Muscle layer of duodenum (tissue), 2 donors: ENCODE measurements around the gene ABCC3.

Source experiments
- H3K27ac ChIP-seq: one replicate; pipeline ENCODE4 v1.7.0; 2013; ENCODE audit warnings: mild to moderate bottlenecking, low read length
- H3K27me3 ChIP-seq: one replicate; pipeline ENCODE4 v1.7.0; 2013; ENCODE audit warnings: low read depth, mild to moderate bottlenecking, control low read depth, low read length
- H3K36me3 ChIP-seq, 2 donors: one replicate each; pipeline ENCODE4 v1.7.0; 2013; ENCODE audit warnings: low read length in 2 of 2, control low read depth in 1 of 2, mild to moderate bottlenecking in 1 of 2; ENCODE audit not compliant: insufficient read depth in 2 of 2, control insufficient read depth in 1 of 2
- H3K4me1 ChIP-seq, 2 donors: one replicate each; pipeline ENCODE4 v1.7.0; 2013; ENCODE audit warnings: low read length in 2 of 2, mild to moderate bottlenecking in 2 of 2, control low read depth in 1 of 2, moderate library complexity in 1 of 2; ENCODE audit not compliant: insufficient read depth in 2 of 2, control insufficient read depth in 1 of 2
- H3K4me3 ChIP-seq, 2 donors: one replicate each; pipeline ENCODE4 v1.7.0; 2013; ENCODE audit warnings: low read length in 2 of 2, low read depth in 1 of 2, mild to moderate bottlenecking in 1 of 2
- H3K9me3 ChIP-seq, 2 donors: one replicate each; pipeline ENCODE4 v1.7.0; 2013; ENCODE audit warnings: low read length in 2 of 2, control low read depth in 1 of 2, mild to moderate bottlenecking in 1 of 2; ENCODE audit not compliant: control insufficient read depth in 1 of 2
- donor health status: healthy.

ABCC3 gene

DNA sequence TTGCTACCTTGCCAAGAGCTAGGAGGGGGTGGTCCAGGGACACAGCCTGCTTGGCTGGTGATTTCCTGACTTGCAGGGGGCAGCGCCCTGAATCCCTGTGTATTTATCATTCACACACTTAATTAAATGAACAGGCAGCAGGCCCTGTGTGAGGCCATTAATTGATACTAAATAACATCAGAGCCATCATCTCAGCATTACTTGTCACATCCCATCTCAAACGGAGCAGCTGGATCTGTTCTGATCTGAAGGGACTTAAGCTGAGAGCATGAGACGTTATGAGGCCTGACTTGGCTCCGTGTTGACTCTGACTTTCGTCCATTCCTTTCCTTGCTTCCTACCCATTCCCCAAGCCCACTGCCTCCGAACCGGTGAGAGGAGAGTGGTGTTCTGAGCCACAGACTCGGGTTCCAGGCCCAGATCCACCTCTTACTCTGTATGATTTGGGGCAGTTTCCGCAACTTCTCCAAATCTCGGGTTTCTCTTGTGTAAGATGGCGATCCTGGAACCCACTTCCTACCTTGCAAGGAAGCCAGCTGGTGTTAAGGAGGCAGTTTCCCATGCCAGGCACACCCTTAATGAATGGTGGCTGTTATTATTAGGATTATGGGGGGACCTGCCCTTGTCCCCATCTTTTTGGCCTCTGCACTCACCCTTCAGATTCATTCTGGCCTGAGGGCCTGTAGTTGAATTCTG is 40.4 kb upstream of the ABCC3 start:
- Histone ChIP-seq H3K4me3 (no peak overlapping the region), H3K36me3 (no peaks in the 10 kb centered on the region), H3K4me1 (peaks cover 4 to 15% of the 10 kb centered on the region in 2 donors), H3K27me3 (no peaks in the 10 kb centered on the region), H3K9me3 (no peaks in the 10 kb centered on the region), H3K27ac (no peak overlapping the region)

DNA sequence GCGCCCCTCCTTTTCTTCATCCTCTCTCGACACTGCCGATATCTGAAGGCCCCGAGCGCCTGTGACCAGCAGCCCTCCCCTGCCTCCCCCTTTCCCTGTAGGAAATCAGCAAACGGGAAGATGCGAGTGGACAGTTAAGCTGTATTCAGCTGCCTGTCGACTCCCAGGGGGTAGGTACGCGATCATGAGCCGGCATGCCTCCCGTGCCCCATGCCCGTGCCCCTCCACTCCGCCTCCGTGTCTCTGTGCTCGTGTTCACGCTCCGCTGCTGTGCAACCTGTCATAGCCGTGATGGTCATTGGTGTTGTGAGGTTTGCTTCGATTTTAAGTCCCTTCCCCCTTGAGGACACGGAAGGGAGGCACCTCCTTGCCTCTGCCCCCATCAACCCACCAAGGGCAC is 39.8 kb upstream of the ABCC3 start:
- H3K9me3 ChIP-seq, result no peaks in the 10 kb centered on the region
- H3K27ac ChIP-seq, result no peak overlapping the region
- H3K27me3 ChIP-seq, result no peaks in the 10 kb centered on the region
- no peaks in the 10 kb centered on the region for H3K36me3 ChIP-seq
- peaks cover 0 to 9% of the 10 kb centered on the region in 2 donors for H3K4me1 ChIP-seq
- no peak overlapping the region for H3K4me3 ChIP-seq

DNA sequence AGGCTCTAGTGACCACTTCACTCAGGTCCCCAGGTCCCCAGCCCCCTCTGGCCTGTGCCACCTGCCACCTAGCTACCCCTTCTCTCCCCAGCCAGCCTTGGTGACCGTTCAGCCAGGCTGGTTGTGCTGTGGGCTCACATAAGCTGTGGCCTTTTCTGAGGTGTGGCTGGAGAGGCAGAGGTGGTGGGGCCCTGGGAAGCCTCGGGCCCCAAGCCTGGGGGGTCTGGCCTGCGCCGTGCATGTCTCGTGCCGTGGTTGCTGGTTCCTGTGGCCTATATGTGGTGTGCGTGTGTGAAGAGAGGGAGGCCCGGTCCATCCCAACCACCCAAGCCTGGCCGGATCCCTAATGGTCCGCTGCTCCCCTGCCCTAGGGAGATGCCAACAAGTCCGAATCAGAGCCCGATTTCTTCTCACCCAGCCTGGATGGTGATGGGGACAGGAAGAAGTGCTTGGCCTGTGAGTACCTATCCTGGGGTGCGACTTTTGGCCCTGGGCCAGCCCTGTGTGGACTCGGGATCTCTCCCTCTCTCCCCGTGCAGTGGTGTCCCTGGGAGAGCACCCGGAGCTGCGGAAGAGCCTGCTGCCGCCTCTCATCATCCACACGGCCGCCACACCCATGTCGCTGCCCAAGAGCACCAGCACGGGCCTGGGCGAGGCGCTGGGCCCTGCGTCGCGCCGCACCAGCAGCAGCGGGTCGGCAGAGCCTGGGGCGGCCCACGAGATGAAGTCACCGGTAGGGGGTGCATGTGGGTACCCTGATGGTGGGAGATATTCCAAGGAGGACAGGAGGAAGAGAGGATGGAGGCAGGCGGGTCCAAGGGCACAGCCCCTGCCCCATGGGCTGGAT is 38.3 kb upstream of the ABCC3 start:
- no peaks in the 10 kb centered on the region for H3K27me3 ChIP-seq
- no peak overlapping the region for H3K4me3 ChIP-seq
- H3K27ac ChIP-seq, result no peak overlapping the region
- no peaks in the 10 kb centered on the region for H3K9me3 ChIP-seq
- no peaks in the 10 kb centered on the region for H3K36me3 ChIP-seq
- H3K4me1 ChIP-seq, result no peaks in the 10 kb centered on the region

DNA sequence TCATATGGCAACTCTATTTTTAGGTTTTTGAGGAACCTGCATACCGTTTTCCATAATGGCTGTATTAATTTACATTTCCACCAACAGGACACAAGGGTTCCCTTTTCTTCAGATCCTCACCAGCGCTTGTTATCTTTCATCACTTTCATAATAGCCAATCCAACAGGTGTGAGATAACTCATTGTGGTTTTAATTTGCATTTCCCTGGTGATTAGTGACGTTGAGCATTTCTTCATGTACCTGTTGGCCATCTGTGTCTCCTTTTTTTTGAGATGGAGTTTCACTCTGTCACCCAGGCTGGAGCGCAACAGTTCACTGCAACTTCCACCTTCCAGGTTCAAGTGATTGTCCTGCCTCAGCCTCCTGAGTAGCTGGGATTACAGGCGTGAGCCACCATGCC is 36.2 kb upstream of the ABCC3 start:
- H3K27me3 ChIP-seq, result no peaks in the 10 kb centered on the region
- H3K4me3 ChIP-seq, result no peak overlapping the region
- H3K36me3 ChIP-seq, result no peaks in the 10 kb centered on the region
- H3K9me3 ChIP-seq, result no peaks in the 10 kb centered on the region
- no peak overlapping the region for H3K27ac ChIP-seq
- H3K4me1 ChIP-seq, result no peaks in the 10 kb centered on the region

DNA sequence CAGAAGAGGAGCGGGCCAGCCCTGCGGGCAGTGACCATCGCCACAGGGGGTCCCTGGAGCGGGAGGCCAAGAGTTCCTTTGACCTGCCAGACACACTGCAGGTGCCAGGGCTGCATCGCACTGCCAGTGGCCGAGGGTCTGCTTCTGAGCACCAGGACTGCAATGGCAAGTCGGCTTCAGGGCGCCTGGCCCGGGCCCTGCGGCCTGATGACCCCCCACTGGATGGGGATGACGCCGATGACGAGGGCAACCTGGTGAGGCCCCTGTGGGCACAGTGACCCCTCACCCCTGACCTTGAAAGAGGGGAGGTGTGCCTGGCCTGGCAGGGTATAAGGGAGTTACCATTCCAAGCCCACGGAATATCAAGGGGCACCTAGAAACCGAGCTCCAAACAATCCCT is 35.1 kb upstream of the ABCC3 start:
- no peaks in the 10 kb centered on the region for H3K36me3 ChIP-seq
- H3K27ac ChIP-seq, result no peak overlapping the region
- H3K4me1 ChIP-seq, result peaks cover 0 to 8% of the 10 kb centered on the region in 2 donors
- no peaks in the 10 kb centered on the region for H3K27me3 ChIP-seq
- no peaks in the 10 kb centered on the region for H3K9me3 ChIP-seq
- H3K4me3 ChIP-seq, result no peak overlapping the region

DNA sequence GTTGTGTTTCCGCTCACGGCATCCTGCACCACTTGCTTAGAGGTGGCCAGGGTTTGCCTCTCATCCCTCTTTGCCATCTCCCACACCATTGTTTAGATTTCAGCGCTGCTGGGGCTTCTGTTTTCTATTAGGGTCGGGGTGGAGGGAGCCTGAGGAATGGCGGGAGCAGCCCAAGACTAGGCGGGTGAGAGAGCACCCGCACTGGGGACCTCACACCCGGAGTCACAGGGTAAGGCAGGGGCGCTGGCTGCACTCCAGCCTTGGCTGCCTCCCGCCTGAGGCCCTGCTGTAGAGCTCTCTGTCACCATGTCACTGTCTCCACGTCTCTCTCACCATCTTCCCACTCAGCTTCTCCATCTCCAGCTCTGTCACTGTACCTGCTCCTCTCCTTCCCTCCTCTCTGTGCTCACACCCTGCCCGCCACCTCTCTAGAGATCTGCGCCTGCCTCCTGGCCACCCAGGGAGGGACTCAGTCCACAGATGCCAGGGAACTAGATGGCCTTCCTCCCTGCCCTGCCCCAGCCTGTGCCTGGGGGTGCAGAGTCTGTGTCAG is 32.8 kb upstream of the ABCC3 start:
- Histone ChIP-seq H3K36me3 (no peaks in the 10 kb centered on the region), H3K9me3 (no peaks in the 10 kb centered on the region)

DNA sequence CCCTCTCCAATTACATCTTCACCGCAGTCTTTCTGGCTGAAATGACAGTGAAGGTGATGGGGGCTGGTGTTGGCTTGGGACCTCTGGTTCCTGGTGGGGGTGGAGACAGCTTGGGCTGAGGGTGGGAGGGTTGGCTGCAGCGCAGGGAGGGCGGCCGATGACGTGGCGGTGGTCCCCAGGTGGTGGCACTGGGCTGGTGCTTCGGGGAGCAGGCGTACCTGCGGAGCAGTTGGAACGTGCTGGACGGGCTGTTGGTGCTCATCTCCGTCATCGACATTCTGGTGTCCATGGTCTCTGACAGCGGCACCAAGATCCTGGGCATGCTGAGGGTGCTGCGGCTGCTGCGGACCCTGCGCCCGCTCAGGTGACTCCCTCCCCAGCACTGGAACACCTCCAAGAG is 31.8 kb upstream of the ABCC3 start:
- no peaks in the 10 kb centered on the region for H3K36me3 ChIP-seq
- no peak overlapping the region for H3K4me3 ChIP-seq
- H3K27ac ChIP-seq, result no peak overlapping the region
- no peaks in the 10 kb centered on the region for H3K27me3 ChIP-seq
- H3K9me3 ChIP-seq, result no peaks in the 10 kb centered on the region
- H3K4me1 ChIP-seq, result peaks cover 4 to 12% of the 10 kb centered on the region in 2 donors

More for the DNA sequence above, 32.8 kb upstream of the ABCC3 start:
- H3K4me3 ChIP-seq, result no peak overlapping the region
- no peaks in the 10 kb centered on the region for H3K27me3 ChIP-seq
- peaks cover 4 to 12% of the 10 kb centered on the region in 2 donors for H3K4me1 ChIP-seq
- H3K27ac ChIP-seq, result no peak overlapping the region

DNA sequence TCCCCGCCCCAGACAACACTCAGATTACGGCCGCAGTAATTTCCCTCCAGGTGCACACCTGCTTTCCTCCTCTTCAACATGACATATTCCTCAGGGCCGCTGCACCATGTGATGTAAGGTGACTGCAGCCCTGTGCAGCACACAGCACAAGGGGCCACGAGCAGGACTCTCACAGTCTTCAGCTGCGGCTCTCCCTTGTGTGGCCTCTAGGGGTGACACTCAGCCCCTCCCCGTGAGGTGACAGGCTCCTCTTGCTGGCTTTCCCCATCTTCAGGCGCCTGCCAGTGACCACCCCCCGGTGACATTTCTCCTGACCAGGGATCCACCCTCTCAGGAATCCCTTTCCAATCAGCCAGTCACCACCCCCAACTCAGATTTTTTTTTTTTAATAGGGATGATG is 31.3 kb upstream of the ABCC3 start:
- Histone ChIP-seq H3K36me3 (no peaks in the 10 kb centered on the region), H3K4me1 (peaks cover 4 to 12% of the 10 kb centered on the region in 2 donors), H3K4me3 (no peak overlapping the region), H3K9me3 (no peaks in the 10 kb centered on the region), H3K27ac (no peak overlapping the region), H3K27me3 (no peaks in the 10 kb centered on the region)

DNA sequence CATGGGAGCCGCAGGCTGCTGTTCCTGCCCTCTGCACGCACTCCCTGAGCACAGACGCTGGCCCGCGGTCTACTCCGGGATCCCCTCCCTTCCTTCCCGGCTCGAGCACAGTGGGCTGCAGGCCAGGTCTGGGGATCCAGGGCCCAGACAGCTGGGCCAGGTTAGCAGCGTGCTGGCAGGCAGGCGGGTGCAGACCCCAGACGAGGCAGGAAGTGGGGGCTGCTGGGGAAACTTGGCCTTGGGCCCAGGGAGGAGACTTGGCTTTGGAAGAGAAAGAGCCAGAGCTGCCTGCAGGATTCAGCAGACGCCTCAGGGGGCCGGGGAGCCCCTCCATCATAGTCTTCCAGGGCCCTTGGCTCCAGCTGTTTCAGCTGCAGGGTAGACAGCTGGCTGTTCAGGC is 30.2 kb upstream of the ABCC3 start:
- H3K36me3 ChIP-seq, result no peaks in the 10 kb centered on the region
- H3K27ac ChIP-seq, result no peak overlapping the region
- H3K9me3 ChIP-seq, result no peaks in the 10 kb centered on the region
- no peaks in the 10 kb centered on the region for H3K27me3 ChIP-seq
- H3K4me3 ChIP-seq, result no peak overlapping the region
- H3K4me1 ChIP-seq, result peaks cover 4 to 12% of the 10 kb centered on the region in 2 donors

DNA sequence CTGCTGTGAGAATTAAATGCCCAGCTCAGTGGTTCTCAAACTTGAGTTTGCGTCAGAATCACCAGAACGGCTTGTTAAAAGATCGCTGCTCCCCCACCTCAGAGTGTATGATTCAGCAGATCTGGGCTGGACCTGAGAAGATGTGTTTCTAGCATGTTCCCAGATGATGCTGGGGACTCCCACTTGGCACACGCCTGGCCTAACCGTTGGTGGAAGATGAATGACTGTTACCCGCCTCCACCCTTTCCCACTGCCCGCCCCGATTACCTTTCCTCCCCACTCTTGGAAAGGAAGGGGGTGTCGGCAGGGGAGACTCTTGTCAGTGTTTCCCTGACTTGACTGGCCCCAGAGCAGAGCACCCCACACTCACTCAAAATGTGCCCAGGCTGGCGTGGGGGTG is 29.3 kb upstream of the ABCC3 start:
- Histone ChIP-seq H3K27ac (no peak overlapping the region), H3K36me3 (no peaks in the 10 kb centered on the region), H3K27me3 (no peaks in the 10 kb centered on the region), H3K9me3 (no peaks in the 10 kb centered on the region), H3K4me1 (peaks cover 4 to 12% of the 10 kb centered on the region in 2 donors), H3K4me3 (no peak overlapping the region)

DNA sequence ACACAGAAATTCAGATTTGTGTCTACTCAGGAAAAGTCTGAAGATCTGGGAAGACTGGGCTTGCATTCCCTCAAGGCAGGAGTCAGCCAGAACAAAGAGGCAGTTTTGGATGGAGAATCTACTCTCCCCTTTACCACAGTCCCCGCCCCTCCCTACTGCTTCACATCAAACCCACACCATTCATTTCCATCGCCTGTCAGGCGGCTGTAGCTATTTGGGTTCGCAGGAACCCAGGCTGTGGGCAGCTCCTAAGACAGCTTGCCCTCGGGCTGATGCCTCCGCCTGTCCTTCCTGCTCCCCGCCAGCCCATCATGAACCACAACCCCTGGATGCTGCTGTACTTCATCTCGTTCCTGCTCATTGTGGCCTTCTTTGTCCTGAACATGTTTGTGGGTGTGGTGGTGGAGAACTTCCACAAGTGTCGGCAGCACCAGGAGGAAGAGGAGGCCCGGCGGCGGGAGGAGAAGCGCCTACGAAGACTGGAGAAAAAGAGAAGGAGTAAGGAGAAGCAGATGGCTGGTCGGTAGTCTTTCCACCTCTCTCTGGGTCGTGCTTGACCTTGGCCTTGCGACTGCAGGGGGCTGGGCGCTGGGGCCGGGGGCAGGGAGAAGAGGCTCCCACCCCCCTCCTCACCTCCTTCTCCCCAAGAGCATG is 27.0 kb upstream of the ABCC3 start:
- H3K9me3 ChIP-seq, result no peaks in the 10 kb centered on the region
- H3K27me3 ChIP-seq, result no peaks in the 10 kb centered on the region
- H3K4me3 ChIP-seq, result no peak overlapping the region
- no peak overlapping the region for H3K27ac ChIP-seq
- H3K36me3 ChIP-seq, result no peaks in the 10 kb centered on the region
- H3K4me1 ChIP-seq, result peaks cover 4 to 12% of the 10 kb centered on the region in 2 donors
